Neutrophil (primary cell): ENCODE results near the gene TWSG1.

Source experiments
- H3K27ac ChIP-seq: fragments of 200-600 bp; sonication (generic); 2 replicates; pipeline ENCODE4 v1.5.1; 2016; ENCODE audit warnings: mild to moderate bottlenecking, moderate library complexity
- H3K27me3 ChIP-seq: fragments of 200-600 bp; sonication (generic); 2 replicates; pipeline ENCODE4 v1.6.0; 2016; ENCODE audit warnings: mild to moderate bottlenecking
- H3K36me3 ChIP-seq: fragments of 200-600 bp; sonication (generic); 2 replicates; pipeline ENCODE4 v1.5.1; 2017
- H3K4me1 ChIP-seq, 2 experiments: fragments of 200-600 bp in 1 of 2; sonication (generic) in 1 of 2; 1 replicate in 1 of 2; 2 replicates in 1 of 2; pipeline versions ENCODE4 v1.5.1 to v1.6.1; 2013 to 2016; ENCODE audit warnings: low read depth in 1 of 2, low read length in 1 of 2, mild to moderate bottlenecking in 1 of 2, moderate library complexity in 1 of 2; ENCODE audit not compliant: control insufficient read depth in 1 of 2, insufficient read depth in 1 of 2
- H3K4me3 ChIP-seq, 2 experiments: fragments of 200-600 bp in 1 of 2; sonication (generic) in 1 of 2; 1 replicate in 1 of 2; 2 replicates in 1 of 2; pipeline ENCODE4 v1.5.1; 2013 to 2016; ENCODE audit warnings: low read depth in 1 of 2, low read length in 1 of 2, mild to moderate bottlenecking in 1 of 2, moderate library complexity in 1 of 2
- H3K9me3 ChIP-seq: fragments of 200-600 bp; sonication (generic); 2 replicates; pipeline ENCODE4 v1.5.1; 2016
- CTCF ChIP-seq: fragments of 200-600 bp; sonication (generic); IDR thresholded peaks from 2 replicates; pipeline ENCODE4 v1.5.1; 2016; ENCODE audit warnings: antibody characterized with exemption

The TWSG1 gene

DNA sequence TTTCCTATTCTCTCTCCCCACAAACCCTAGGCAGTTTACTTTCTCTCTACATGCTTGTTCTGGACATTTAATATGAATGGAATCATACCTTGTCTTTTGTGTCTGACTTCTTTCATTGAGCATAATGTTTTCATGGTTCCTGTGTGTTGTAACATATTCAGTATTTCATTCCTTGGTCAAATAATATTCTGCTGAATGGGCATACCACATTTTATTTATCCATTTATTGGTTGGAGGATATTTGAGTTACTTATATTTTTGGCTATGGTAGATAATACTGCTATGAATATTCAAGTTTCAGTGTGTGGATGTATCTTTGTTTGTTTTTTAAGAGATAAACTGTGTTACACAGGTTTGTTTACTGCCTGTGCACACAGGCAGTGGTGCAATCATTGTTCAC is 9.0 kb downstream of the TWSG1 start:
- Histone ChIP-seq H3K27me3 (no peaks in the 10 kb centered on the region), H3K9me3 (no peaks in the 10 kb centered on the region)
- TF ChIP-seq CTCF: no peak

DNA sequence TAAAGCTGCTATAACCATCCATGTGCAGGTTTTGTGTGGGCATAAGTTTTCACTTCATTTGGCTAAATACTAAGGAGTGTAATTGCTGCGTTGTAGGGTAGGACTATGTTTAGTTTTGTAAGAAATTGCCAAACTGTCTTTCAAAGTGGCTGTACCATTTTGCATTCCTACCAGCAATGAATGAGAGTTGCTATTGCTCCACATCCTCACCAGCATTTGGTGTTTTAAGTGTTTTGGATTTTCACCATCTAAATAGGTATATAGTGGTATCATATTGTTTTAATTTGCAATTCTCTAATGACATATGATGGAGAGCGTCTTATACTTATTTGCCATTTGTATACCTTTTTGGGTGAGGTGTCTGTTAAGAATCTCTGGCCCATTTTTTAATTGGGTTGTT is 12.2 kb downstream of the TWSG1 start:
- no peaks in the 10 kb centered on the region for H3K36me3 ChIP-seq

More for the DNA sequence above, 9.0 kb downstream of the TWSG1 start:
- Histone ChIP-seq H3K36me3 (no peaks in the 10 kb centered on the region), H3K4me1 (no peaks in the 10 kb centered on the region), H3K4me3 (no peak overlapping the region), H3K27ac (no peak overlapping the region)

DNA sequence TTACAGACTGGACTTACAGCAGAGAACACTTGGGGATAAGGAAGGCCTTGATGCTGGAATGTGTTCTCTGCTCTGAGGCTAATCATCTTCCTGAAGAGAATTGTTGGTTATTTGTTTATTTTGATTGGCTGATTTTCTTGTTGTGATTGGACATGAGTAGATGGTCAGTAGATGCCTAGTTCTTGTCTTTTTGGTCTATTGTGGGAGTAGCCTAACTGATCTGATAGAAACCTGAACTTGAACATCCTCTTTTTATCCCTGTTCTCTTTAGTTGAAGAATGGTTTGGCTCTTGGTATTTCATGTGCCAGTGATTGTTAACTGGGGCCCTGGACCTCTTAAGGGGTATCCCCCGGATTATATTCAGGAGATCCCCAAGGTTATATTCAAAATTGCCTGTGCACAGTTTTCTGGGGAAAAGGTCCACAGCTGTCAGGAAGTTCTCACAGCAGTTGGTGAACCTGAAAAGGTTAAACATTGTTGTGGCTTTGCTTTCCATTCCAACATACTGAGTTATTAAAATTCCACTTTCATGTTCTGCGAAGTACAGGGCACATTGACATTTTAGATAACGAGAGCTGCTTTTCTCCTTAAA is 13.6 kb downstream of the TWSG1 start:
- H3K27ac ChIP-seq: no peak overlapping the region
- H3K27me3 ChIP-seq: no peaks in the 10 kb centered on the region
- H3K36me3 ChIP-seq: no peaks in the 10 kb centered on the region
- H3K9me3 ChIP-seq: no peaks in the 10 kb centered on the region
- H3K4me3 ChIP-seq: no peak overlapping the region
- no peak for TF ChIP-seq CTCF
- H3K4me1 ChIP-seq: no peaks in the 10 kb centered on the region

More for the DNA sequence above, 12.2 kb downstream of the TWSG1 start:
- H3K4me1 ChIP-seq: no peaks in the 10 kb centered on the region
- H3K27me3 ChIP-seq: no peaks in the 10 kb centered on the region
- no peak for TF ChIP-seq CTCF
- no peak overlapping the region for H3K4me3 ChIP-seq
- H3K9me3 ChIP-seq: no peaks in the 10 kb centered on the region
- H3K27ac ChIP-seq: no peak overlapping the region

DNA sequence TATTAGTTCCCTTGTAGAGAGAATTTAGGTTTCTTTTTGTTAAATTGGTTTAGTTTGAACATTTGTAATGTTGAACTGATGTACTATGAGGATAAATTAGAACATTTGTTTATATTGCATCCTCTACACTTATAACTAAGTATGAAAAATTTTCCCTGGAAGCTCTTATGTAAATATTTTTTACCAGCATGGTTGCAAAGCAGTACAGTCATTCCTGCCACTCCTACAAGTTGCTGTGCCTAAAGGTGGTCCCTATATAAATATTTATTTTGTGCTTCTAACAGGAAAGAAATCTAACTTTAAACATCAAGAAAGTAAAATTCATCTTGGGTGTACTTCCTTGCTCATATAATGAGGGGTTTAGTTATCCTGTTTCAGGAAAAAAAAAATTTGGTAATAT is 14.2 kb downstream of the TWSG1 start:
- Histone ChIP-seq H3K4me1 (no peaks in the 10 kb centered on the region), H3K27me3 (no peaks in the 10 kb centered on the region), H3K4me3 (no peak overlapping the region), H3K36me3 (no peaks in the 10 kb centered on the region), H3K27ac (no peak overlapping the region), H3K9me3 (no peaks in the 10 kb centered on the region)
- no peak for TF ChIP-seq CTCF

GRCh38 chr18:9353596-9353995 is 19.0 kb downstream of the TWSG1 start:
- Histone ChIP-seq H3K36me3 (no peaks in the 10 kb centered on the region), H3K9me3 (no peaks in the 10 kb centered on the region), H3K4me1 (no peaks in the 10 kb centered on the region), H3K27me3 (no peaks in the 10 kb centered on the region), H3K27ac (no peak overlapping the region), H3K4me3 (no peak overlapping the region)
- no peak for TF ChIP-seq CTCF

DNA sequence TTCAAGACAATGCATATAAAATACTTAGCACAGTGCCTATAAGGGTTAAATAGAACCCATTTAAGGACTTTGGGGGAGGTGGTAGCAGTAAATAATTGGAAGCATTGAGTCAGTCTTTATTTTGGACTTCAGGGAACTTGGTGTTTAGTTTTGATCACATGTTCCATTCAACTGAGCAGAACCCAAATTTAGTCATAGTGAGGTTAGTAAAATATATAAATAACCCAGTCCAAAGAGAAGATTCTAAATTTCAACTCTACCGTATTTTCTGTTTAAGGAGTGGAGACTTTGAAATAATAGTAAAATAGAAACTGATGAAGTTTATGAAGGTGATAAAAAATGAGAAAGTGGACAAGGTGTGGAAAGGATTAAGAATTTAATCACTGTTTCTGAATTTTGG is 19.7 kb downstream of the TWSG1 start:
- Histone ChIP-seq H3K4me3 (no peak overlapping the region), H3K36me3 (no peaks in the 10 kb centered on the region), H3K4me1 (no peaks in the 10 kb centered on the region), H3K27ac (no peak overlapping the region), H3K9me3 (no peaks in the 10 kb centered on the region), H3K27me3 (no peaks in the 10 kb centered on the region)
- no peak for TF ChIP-seq CTCF
